SK-N-SH (cell line): Measurements from ENCODE around the gene PHF12. TPM values are rescaled to one million over a fixed set of nuclear protein-coding genes. Genes with fewer than 3 reads are reported as not detected.

Experiments
- CTCF ChIA-PET: fragments of 300-600, 350-600 bp; formaldehyde crosslinking; extraction: SDS; loops from one replicate; lab custom pipeline; 2021; lab: Yijun Ruan, JAX
- POLR2A ChIA-PET: fragments of 350-600 bp; sonication (Branson Sonifier 250); formaldehyde crosslinking; extraction: SDS; loops from one replicate; lab custom pipeline; 2020; ENCODE audit warnings: antibody characterized with exemption, inconsistent platforms; lab: Yijun Ruan, JAX
- DNase-seq: peaks from one replicate; pipeline ENCODE4 v3.0.0; 2012
- H2AFZ ChIP-seq: fragments of 200-600 bp; sonication (generic); 2 replicates; pipeline ENCODE4 v1.8.1; 2016; ENCODE audit warnings: antibody characterized with exemption, mild to moderate bottlenecking, low read depth
- H3F3A ChIP-seq: fragments of 200-600 bp; sonication (generic); replicated peaks from 2 replicates; pipeline ENCODE3; 2016; ENCODE audit warnings: antibody characterized with exemption, mild to moderate bottlenecking; ENCODE audit not compliant: insufficient read depth
- H3K27ac ChIP-seq, 2 experiments: fragments of 200-500 bp in 1 of 2; fragments of 200-600 bp in 1 of 2; sonication (Bioruptor generic) in 1 of 2; sonication (generic), shearing (Covaris generic) in 1 of 2; 2 replicates each; pipeline versions ENCODE4 v1.5.1 to v1.6.1; 2014 to 2016; ENCODE audit warnings: low read depth in 2 of 2, inconsistent platforms in 1 of 2, low read length in 1 of 2, mild to moderate bottlenecking in 1 of 2, mixed read lengths in 1 of 2
- H3K27me3 ChIP-seq: fragments of 200-600 bp; sonication (generic), shearing (Covaris generic); 2 replicates; pipeline ENCODE4 v1.6.1; 2016; ENCODE audit warnings: mixed run types; ENCODE audit not compliant: insufficient read depth
- H3K36me3 ChIP-seq, 2 experiments: fragments of 200-500 bp in 1 of 2; fragments of 200-600 bp in 1 of 2; sonication (Bioruptor generic) in 1 of 2; sonication (generic) in 1 of 2; replicated peaks in 1 of 2; 2 replicates each; pipeline versions ENCODE3 to v1.5.1; 2014 to 2016; ENCODE audit warnings: low read length in 1 of 2, mild to moderate bottlenecking in 1 of 2; ENCODE audit not compliant: insufficient read depth in 2 of 2, control insufficient read depth in 1 of 2
- H3K4me1 ChIP-seq, 2 experiments: fragments of 200-500 bp in 1 of 2; fragments of 200-600 bp in 1 of 2; sonication (Bioruptor generic) in 1 of 2; sonication (generic), shearing (Covaris generic) in 1 of 2; 2 replicates each; pipeline versions ENCODE4 v1.5.1 to v1.6.1; 2014 to 2016; ENCODE audit warnings: low read depth in 1 of 2, low read length in 1 of 2, mixed run types in 1 of 2; ENCODE audit not compliant: insufficient read depth in 2 of 2, control insufficient read depth in 1 of 2
- H3K4me2 ChIP-seq: fragments of 200-600 bp; sonication (generic), shearing (Covaris generic); 2 replicates; pipeline ENCODE4 v1.6.1; 2017; ENCODE audit warnings: mixed run types
- H3K4me3 ChIP-seq, 2 experiments: fragments of 200-500 bp in 1 of 2; fragments of 200-600 bp in 1 of 2; sonication (Bioruptor generic) in 1 of 2; sonication (generic), shearing (Covaris generic) in 1 of 2; 2 replicates each; pipeline versions ENCODE4 v1.5.1 to v1.8.1; 2014 to 2016; ENCODE audit warnings: low read depth in 2 of 2, inconsistent platforms in 1 of 2, low read length in 1 of 2, mild to moderate bottlenecking in 1 of 2, mixed read lengths in 1 of 2, moderate library complexity in 1 of 2
- H3K79me2 ChIP-seq: fragments of 200-600 bp; sonication (generic); 2 replicates; pipeline ENCODE4 v1.8.1; 2017; ENCODE audit warnings: mild to moderate bottlenecking; ENCODE audit not compliant: insufficient read depth
- H3K9ac ChIP-seq: fragments of 200-600 bp; sonication (generic); 2 replicates; pipeline ENCODE4 v1.6.1; 2017; ENCODE audit warnings: mixed run types
- H3K9me2 ChIP-seq: fragments of 200-600 bp; sonication (generic); 2 replicates; pipeline ENCODE4 v1.6.1; 2017; ENCODE audit warnings: mixed run types
- H3K9me3 ChIP-seq: fragments of 200-600 bp; sonication (generic); 2 replicates; pipeline ENCODE4 v1.6.1; 2017; ENCODE audit warnings: mixed run types, mild to moderate bottlenecking, moderate library complexity
- H4K20me1 ChIP-seq: fragments of 200-600 bp; sonication (generic); 2 replicates; pipeline ENCODE4 v1.6.1; 2017; ENCODE audit warnings: mild to moderate bottlenecking, mixed run types; ENCODE audit not compliant: insufficient read depth
- CHD2 ChIP-seq: fragments of 150-350 bp; IDR thresholded peaks from 2 replicates; pipeline ENCODE4 v1.6.1; 2018; ENCODE audit warnings: low read length; ENCODE audit not compliant: partially characterized antibody
- EP300 ChIP-seq, 2 experiments: IDR thresholded peaks; 2 replicates each; pipeline versions ENCODE4 v1.4.0 to v1.6.1; 2012; ENCODE audit warnings: borderline replicate concordance in 1 of 2, low read depth in 1 of 2, low read length in 1 of 2
- FOSL2 ChIP-seq: IDR thresholded peaks from 2 replicates; pipeline ENCODE4 v1.4.0; 2012; ENCODE audit warnings: low read depth, mild to moderate bottlenecking, moderate library complexity, borderline replicate concordance
- FOXJ3 ChIP-seq: sonication (generic); formaldehyde crosslinking; IDR thresholded peaks from 2 replicates; pipeline ENCODE4 v1.5.1; 2020; ENCODE audit warnings: mild to moderate bottlenecking, missing genetic modification reagents
- FOXM1 ChIP-seq: IDR thresholded peaks from 2 replicates; pipeline ENCODE4 v1.4.0; 2012; ENCODE audit warnings: low read depth, mild to moderate bottlenecking
- GABPA ChIP-seq: IDR thresholded peaks from 2 replicates; pipeline ENCODE4 v1.4.0; 2012; ENCODE audit warnings: low read depth, mild to moderate bottlenecking
- GATA2 ChIP-seq: sonication (generic); formaldehyde crosslinking; IDR thresholded peaks from 2 replicates; pipeline ENCODE4 v1.5.0; 2020; ENCODE audit warnings: mild to moderate bottlenecking, missing genetic modification reagents
- JUND ChIP-seq: IDR thresholded peaks from 2 replicates; pipeline ENCODE4 v1.4.0; 2012
- MEF2A ChIP-seq: IDR thresholded peaks from 2 replicates; pipeline ENCODE4 v1.4.0; 2012; ENCODE audit warnings: low read depth, borderline replicate concordance
- MXI1 ChIP-seq: IDR thresholded peaks from 2 replicates; pipeline ENCODE4 v1.6.1; 2012; ENCODE audit warnings: mild to moderate bottlenecking, low read depth, low read length, improper control_type of control experiment
- NFIC ChIP-seq: IDR thresholded peaks from 2 replicates; pipeline ENCODE4 v1.4.0; 2012; ENCODE audit warnings: borderline replicate concordance
- RAD21 ChIP-seq: IDR thresholded peaks from 2 replicates; pipeline ENCODE4 v1.6.1; 2012; ENCODE audit warnings: mild to moderate bottlenecking, low read length
- RCOR1 ChIP-seq: fragments of 150-350 bp; IDR thresholded peaks from 2 replicates; pipeline ENCODE4 v1.6.1; 2017; ENCODE audit warnings: antibody characterized with exemption, low read length
- RFX5 ChIP-seq: IDR thresholded peaks from 2 replicates; pipeline ENCODE4 v1.6.1; 2012; ENCODE audit warnings: mild to moderate bottlenecking, improper control_type of control experiment, low read length
- SIN3A ChIP-seq: IDR thresholded peaks from 2 replicates; pipeline ENCODE4 v1.6.1; 2012; ENCODE audit warnings: low read depth, mild to moderate bottlenecking, low read length, moderate library complexity, borderline replicate concordance
- SMC3 ChIP-seq: IDR thresholded peaks from 2 replicates; pipeline ENCODE4 v1.6.1; 2012; ENCODE audit warnings: low read depth, low read length, improper control_type of control experiment
- TAF1 ChIP-seq: IDR thresholded peaks from 2 replicates; pipeline ENCODE4 v1.6.1; 2012; ENCODE audit warnings: low read depth, mild to moderate bottlenecking, low read length, moderate library complexity, borderline replicate concordance
- TCF12 ChIP-seq: IDR thresholded peaks from 2 replicates; pipeline ENCODE4 v1.4.0; 2012
- TEAD4 ChIP-seq: IDR thresholded peaks from 2 replicates; pipeline ENCODE4 v1.4.0; 2012; ENCODE audit warnings: mild to moderate bottlenecking, borderline replicate concordance; ENCODE audit not compliant: insufficient read depth
- WGBS: methylation state at CpG from one replicate; pipeline ENCODE4 v1.1.6; 2017; ENCODE audit warnings: low lambda C conversion rate; 5-methylcytosine and 5-hydroxymethylcytosine counted together
- polyA plus RNA-seq, 3 experiments: library from polyadenylated mRNA; depleted of rRNA; stranded (reverse); fragments of >200 nt; gene quantifications; 2 replicates each; pipeline ENCODE4 v1.2.3, GENCODE V29; 2012
- TF ChIP-seq, protein P1 (sequence below): IDR thresholded peaks from 2 replicates; pipeline ENCODE4 v1.4.0; 2012; ENCODE audit warnings: low read depth, borderline replicate concordance
- TF ChIP-seq, protein P2 (sequence below): fragments of 150-350 bp; IDR thresholded peaks from 2 replicates; pipeline ENCODE4 v1.6.1; 2016; ENCODE audit warnings: mild to moderate bottlenecking, low read depth, low read length
- TF ChIP-seq, protein P3 (sequence below): fragments of 150-350 bp; IDR thresholded peaks from 2 replicates; pipeline ENCODE4 v1.6.1; 2017; ENCODE audit warnings: antibody characterized with exemption, low read length, low read depth, borderline replicate concordance
- TF ChIP-seq, protein P4 (sequence below): IDR thresholded peaks from 2 replicates; pipeline ENCODE4; 2012
- TF ChIP-seq, protein P5 (sequence below): IDR thresholded peaks from 2 replicates; pipeline ENCODE4 v1.6.1; 2012; ENCODE audit warnings: mild to moderate bottlenecking, low read depth, low read length, moderate library complexity

PHF12 gene
- polyA plus RNA-seq, 1 of the 3 experiments (the other 2 are of a cell fraction): 24.0 TPM

DNA sequence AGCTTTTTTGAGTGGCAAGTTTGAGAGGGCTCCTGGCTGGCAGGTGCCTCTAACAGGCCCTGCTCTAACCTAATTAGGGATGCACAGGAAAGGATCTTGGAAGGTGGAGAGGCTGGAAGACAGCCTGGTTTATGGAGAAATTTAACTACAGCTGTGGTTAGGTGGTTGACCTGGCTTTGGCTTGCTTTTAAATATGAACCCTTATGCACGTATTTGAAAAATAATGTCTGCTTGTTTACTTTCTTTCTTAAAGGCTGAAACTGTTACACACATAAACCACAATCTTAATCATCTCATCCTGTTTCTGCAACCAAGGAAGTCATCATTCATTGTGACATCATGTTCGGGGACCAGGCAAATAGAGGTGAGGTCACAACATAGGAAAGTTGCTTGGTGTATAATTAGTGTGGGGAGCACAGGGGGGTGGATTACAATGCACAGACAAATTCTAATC lies 25.4 kb downstream of the PHF12 start:
- no peaks in the 10 kb centered on the region for H3K9me2 ChIP-seq

More for the DNA sequence above, 25.4 kb downstream of the PHF12 start:
- H4K20me1 ChIP-seq: peaks cover 50% of the 10 kb centered on the region
- peaks cover 100% of the 10 kb centered on the region for H3K79me2 ChIP-seq
- no peak for DNase-seq
- H3K27ac ChIP-seq: peak overlapping the region in 1 of 2 experiments; percentile 60; a peak in 2 of 4 replicates
- peaks cover 34 to 44% of the 10 kb centered on the region in 2 experiments for H3K36me3 ChIP-seq
- ChIA-PET CTCF (interaction anchor here (1.4 to 6.3 kb wide), 5 partner anchors 9 to 200 kb away, joined by 4 to 44 read pairs (median 10); partner anchors contain the start of gene TLCD1), POLR2A (no interaction called here)
- no peaks in the 10 kb centered on the region for H3K9me3 ChIP-seq
- peaks cover 10 to 16% of the 10 kb centered on the region in 2 experiments; a peak in 2 of 4 replicates for H3K4me1 ChIP-seq
- no peaks in the 10 kb centered on the region for H3K27me3 ChIP-seq
- H3K4me3 ChIP-seq: peak overlapping the region in 1 of 2 experiments; percentile 12; a peak in 1 of 4 replicates
- no peak overlapping the region for H3K9ac ChIP-seq
- peaks cover 16% of the 10 kb centered on the region for H3F3A ChIP-seq
- H3K4me2 ChIP-seq: peak overlapping the region; percentile 32; the same call in 1 of the 2 replicates
- no peak for TF ChIP-seq FOXM1
- TF ChIP-seq, protein P1, sequence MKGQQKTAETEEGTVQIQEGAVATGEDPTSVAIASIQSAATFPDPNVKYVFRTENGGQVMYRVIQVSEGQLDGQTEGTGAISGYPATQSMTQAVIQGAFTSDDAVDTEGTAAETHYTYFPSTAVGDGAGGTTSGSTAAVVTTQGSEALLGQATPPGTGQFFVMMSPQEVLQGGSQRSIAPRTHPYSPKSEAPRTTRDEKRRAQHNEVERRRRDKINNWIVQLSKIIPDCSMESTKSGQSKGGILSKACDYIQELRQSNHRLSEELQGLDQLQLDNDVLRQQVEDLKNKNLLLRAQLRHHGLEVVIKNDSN: no peak
- peak; percentile 15; the same call in 1 of the 2 replicates for TF ChIP-seq TCF12
- no peak for TF ChIP-seq FOXJ3
- TF ChIP-seq GATA2 (CRISPR knock-in tag): no peak
- no peak for TF ChIP-seq RCOR1
- TF ChIP-seq, protein P2, sequence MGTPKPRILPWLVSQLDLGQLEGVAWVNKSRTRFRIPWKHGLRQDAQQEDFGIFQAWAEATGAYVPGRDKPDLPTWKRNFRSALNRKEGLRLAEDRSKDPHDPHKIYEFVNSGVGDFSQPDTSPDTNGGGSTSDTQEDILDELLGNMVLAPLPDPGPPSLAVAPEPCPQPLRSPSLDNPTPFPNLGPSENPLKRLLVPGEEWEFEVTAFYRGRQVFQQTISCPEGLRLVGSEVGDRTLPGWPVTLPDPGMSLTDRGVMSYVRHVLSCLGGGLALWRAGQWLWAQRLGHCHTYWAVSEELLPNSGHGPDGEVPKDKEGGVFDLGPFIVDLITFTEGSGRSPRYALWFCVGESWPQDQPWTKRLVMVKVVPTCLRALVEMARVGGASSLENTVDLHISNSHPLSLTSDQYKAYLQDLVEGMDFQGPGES: no peak
- no peak for TF ChIP-seq EP300 (IDR thresholded peaks at IDR 0.05; ENCODE audit: borderline replicate concordance in 1 of 2, low read depth in 1 of 2, low read length in 1 of 2)
- TF ChIP-seq MXI1: no peak
- TF ChIP-seq MEF2A: no peak
- TF ChIP-seq, protein P3, sequence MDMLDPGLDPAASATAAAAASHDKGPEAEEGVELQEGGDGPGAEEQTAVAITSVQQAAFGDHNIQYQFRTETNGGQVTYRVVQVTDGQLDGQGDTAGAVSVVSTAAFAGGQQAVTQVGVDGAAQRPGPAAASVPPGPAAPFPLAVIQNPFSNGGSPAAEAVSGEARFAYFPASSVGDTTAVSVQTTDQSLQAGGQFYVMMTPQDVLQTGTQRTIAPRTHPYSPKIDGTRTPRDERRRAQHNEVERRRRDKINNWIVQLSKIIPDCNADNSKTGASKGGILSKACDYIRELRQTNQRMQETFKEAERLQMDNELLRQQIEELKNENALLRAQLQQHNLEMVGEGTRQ: no peak
- no peak for TF ChIP-seq SMC3
- no peak for TF ChIP-seq CHD2
- no peak for TF ChIP-seq TAF1
- no peak for TF ChIP-seq RFX5
- TF ChIP-seq RAD21: no peak
- TF ChIP-seq FOSL2: peak; percentile 51; the same call in 1 of the 2 replicates
- no peak for TF ChIP-seq NFIC
- TF ChIP-seq JUND: 0 out of 2 replicates have a peak, but pooled peaks have one; percentile 6
- TF ChIP-seq TEAD4: no peak
- TF ChIP-seq, protein P4, sequence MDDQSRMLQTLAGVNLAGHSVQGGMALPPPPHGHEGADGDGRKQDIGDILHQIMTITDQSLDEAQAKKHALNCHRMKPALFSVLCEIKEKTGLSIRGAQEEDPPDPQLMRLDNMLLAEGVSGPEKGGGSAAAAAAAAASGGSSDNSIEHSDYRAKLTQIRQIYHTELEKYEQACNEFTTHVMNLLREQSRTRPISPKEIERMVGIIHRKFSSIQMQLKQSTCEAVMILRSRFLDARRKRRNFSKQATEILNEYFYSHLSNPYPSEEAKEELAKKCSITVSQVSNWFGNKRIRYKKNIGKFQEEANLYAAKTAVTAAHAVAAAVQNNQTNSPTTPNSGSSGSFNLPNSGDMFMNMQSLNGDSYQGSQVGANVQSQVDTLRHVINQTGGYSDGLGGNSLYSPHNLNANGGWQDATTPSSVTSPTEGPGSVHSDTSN: peak; percentile 77
- no peak for TF ChIP-seq GABPA
- TF ChIP-seq, protein P5, sequence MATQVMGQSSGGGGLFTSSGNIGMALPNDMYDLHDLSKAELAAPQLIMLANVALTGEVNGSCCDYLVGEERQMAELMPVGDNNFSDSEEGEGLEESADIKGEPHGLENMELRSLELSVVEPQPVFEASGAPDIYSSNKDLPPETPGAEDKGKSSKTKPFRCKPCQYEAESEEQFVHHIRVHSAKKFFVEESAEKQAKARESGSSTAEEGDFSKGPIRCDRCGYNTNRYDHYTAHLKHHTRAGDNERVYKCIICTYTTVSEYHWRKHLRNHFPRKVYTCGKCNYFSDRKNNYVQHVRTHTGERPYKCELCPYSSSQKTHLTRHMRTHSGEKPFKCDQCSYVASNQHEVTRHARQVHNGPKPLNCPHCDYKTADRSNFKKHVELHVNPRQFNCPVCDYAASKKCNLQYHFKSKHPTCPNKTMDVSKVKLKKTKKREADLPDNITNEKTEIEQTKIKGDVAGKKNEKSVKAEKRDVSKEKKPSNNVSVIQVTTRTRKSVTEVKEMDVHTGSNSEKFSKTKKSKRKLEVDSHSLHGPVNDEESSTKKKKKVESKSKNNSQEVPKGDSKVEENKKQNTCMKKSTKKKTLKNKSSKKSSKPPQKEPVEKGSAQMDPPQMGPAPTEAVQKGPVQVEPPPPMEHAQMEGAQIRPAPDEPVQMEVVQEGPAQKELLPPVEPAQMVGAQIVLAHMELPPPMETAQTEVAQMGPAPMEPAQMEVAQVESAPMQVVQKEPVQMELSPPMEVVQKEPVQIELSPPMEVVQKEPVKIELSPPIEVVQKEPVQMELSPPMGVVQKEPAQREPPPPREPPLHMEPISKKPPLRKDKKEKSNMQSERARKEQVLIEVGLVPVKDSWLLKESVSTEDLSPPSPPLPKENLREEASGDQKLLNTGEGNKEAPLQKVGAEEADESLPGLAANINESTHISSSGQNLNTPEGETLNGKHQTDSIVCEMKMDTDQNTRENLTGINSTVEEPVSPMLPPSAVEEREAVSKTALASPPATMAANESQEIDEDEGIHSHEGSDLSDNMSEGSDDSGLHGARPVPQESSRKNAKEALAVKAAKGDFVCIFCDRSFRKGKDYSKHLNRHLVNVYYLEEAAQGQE: no peak
- TF ChIP-seq SIN3A: no peak
- WGBS: 35% methylated on average over 2 of the region's 2 CpGs
- no peak overlapping the region for H2AFZ ChIP-seq
